HG02870 (cell line): ENCODE measurements around the gene PCSK5.

Source experiments
- ATAC-seq: cut with Tn5 transposase; IDR thresholded peaks from one replicate; pipeline ENCODE4 v1.9.1; 2021; ENCODE audit warnings: mild to moderate bottlenecking, moderate library complexity; ENCODE audit not compliant: unreplicated experiment

PCSK5 gene

DNA sequence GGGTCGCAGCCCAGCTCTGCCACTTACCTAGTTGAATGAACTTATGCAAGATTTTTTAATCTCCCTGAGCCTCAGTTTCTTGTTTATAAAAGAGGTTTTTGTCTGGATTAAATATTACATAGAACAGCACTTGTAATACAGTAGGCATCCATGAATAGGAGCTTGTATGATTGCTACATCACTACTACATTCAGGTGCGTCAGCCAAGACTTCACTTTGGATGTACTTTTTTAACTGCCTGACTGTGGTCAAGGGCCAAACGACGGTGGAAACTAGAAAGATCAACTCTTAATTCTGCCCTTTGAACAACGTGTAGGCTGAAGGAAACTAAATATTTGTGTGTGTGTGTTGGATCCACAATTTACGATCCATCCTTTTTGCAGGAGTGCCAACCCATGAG is 330.9 kb downstream of the PCSK5 start:
- no peak for ATAC-seq

DNA sequence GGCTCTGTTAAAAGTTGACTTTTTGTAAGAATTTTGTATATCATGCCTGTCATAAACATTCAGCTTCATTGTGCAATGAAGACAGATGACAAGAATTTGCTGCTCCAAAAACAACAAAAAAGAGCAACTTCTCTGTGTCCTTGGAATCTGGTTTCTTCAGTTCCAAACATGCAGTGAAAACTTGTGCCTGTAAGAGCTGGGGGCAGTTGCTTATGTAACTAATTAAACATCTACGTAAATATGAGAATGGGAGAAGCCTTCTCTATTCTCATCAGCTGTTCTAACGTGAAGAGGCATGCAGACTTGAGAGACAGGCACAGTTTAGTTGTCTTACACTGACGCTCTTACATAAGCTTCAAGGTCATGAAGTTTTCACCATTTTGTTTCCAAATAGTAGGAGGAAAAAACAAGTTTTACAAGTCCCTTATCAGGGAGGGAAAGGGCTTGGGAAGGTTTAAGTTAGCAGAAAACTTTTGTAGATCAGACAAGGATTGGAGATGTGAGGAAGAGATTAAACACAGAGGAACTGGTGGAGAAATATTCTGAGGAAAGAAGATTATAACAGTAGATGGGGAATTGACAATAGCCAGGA is 333.4 kb downstream of the PCSK5 start:
- ATAC-seq = no peak

DNA sequence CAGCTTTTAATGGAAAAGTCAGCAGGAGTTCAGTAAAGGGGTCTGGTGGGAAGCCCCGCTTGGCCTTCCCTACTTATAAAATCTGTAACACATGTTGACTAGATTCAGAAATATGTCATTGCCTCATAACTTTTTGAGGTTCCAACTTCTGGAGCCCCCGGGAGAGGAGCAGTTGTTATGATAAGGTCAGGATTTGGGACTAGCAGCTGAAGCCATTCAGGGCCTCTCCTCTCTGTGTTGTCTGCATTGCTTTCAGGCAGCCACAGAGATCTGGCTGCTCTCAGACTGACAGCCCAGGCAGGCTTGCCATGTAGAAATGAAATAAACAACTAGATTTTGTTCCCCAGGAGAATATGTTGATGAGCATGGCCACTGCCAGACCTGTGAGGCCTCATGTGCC is 336.7 kb downstream of the PCSK5 start:
- no peak for ATAC-seq

DNA sequence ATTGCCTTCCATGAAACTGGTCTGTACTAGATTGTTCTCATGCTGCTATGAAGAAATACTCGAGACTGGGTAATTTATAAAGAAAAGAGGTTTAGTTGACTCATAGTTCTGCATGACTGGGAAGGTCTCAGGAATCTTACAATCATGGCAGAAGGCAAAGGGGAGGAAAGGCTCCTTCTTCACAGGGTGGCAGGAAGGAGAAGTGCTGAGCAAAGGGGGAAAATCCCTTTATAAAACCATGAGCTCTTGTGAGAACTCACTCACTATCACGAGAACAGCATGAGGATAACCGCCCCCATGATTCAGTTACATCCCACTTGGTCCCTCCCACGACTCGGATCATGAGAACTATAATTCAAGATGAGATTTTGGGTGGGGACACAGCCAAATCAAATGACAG is 340.5 kb downstream of the PCSK5 start:
- ATAC-seq = no peak

DNA sequence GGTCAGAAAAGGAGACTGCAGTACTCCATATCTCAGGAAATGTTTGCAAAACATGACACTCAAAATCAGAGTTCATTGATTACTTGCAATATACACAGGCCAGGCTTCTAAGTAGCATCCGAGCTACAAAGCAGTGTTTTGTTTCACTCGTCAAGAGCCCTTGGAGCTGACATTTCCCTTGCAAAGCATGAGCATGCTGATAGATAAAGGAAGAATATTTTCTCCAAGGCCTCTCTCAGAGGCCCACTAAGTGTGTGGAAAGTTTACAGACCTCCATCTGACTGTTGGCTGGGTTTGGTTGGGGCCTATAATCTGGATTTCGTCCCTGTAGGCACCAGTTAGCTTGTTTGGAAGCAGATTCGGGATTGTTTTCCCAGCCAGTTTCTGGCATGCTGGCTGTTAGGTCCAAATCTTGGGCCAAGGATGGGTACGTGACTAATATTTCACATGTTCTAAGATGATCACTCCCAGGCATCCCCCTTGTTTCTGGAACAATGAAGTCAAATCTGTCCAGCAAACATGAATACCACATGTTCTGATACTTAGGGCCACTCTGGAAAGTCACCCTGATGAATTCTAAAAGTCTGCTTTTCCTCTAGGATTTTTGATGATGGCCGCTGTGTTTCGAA is 342.5 kb downstream of the PCSK5 start:
- ATAC-seq = no peak

DNA sequence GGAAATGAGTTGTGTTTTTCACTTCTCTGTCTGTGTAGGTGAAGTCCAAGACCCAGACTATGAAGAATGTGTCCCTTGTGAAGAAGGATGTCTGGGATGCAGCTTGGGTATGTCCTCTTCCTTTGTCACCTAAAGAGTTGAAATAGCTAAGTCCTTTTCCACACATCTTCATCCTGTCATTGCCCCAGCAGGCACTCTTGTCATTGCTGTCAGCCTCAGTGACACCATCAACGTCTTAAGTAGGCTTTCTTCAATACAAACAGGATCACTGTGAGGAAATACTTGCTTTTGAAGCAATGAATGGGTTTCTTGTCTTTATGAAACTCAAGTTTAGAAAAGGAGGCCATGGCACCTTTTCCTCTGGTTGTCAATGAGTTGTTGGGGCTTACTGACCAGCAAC is 350.1 kb downstream of the PCSK5 start:
- no peak for ATAC-seq

DNA sequence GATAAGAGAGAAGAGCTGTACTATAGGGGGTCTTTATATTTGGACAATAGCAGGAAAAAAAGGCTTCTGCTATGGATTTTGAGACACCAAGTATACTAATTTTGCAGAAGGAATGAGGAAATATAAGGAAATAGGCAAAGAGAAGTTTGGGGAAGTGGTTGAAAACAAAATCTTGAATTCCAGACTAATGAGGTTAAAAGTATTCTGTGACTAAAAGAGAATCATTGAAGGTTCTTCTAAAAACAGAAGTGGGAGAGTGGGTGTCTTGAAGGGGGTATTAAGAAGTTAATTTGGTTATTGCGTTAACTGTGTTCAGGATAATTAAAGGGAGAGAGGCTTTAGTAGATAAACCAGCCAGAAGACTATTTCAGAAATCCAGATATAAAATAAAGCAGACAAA is 355.0 kb downstream of the PCSK5 start:
- no peak for ATAC-seq

DNA sequence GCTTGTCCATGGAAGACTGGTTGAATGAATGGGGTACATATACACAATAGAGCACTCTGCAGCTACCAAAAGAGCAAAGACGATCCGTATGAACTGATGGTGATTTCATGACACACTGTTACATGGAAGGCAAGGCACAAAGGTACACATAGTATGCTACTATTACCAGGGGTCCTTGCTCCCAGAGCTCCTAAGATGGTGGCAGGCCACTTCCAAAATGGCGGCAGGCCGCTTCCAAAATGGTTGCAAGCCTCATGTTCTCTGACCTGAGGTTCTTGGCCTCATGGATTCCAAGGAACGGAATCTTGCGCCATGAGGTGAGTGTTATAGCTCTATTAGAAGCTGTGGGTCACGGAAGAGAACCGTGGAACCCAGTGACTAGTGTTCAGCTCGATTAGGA is 356.2 kb downstream of the PCSK5 start:
- no peak for ATAC-seq

DNA sequence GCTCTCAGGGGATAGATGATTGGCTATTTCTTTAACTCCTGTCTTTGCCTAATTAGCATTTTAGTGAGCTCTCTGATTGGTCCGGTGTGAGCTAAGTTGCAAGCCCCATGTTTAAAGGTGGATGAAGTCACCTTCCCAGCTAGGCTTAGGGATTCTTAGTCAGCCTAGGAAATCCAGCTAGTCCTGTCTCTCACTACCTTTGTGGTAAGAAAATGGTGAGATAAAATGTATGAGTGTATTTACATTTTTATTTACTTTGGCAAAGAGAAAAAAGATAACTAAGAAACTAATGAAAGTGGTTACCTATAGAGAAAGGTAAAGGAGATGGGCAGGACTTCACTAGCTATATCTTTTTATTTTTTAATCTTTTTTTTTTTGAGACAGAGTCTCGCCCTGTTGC is 357.0 kb downstream of the PCSK5 start:
- ATAC-seq = no peak

DNA sequence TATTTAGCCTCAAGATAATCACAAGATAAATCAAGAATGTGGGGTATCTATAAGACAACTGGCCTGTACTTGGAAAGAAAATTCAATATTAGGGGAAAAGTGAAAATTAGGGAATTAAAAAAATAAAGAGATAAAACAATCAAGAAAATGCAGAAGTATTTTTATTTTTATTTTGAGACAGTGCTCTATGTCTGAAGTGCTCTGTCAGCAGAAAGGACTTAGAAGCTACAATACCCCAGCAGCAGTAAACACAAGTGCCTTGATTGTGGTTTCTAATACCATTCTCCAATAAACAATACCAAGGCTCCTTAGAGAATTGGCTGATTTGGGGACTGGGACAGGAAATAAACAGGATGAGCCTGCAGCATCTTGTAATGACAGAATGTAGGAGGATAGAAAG is 358.8 kb downstream of the PCSK5 start:
- no peak for ATAC-seq

DNA sequence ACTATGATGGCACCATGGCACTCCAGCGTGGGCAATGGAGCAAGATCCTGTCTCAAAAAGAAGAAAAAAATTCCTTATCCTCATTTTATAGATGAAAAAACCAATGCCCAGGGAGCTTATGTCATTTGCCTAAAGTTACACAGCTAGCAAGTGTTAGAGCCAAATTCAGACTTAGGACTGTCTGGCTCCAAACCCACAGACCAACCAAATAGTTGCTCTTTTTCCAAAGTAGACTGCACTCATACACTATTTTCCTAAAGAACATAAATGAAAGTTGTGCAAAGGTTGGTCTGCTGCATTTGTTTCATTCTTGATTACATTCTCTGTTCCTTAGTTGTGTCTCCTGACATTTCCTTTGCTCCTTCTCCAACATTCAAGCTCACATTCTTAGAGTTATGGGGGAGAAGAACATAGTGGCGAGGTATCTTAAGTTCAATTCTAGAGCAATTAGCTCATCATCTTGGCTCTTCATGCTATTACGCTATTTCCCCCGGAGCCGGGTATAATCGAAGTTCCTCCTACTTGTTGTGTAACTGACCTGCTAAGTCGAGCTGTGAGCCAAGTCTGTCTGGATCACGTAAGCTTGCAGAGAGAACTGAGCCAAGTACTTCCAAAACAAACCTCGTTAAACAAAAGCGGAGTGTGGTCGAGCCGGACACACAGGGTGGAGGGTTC is 365.4 kb downstream of the PCSK5 start:
- ATAC-seq = no peak

DNA sequence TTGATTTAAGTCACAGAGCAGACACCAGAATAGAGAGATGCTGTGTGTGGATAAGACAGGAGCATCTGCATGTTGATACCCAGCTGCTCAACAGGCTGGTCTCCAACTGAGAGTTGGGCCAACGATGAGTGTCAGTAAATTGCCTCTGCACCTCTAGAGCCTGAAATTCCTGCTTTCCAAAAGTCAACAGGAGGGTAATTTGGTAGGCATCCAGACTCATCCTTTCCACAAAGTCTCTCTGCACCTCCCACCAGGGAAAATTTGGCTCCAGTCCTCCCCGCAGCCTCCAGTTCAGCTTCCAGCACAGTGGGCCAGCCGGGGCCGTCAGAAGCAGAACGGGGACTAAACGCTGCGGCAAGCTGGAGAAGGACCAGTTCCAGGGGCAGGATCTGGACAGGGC is 366.8 kb downstream of the PCSK5 start:
- no peak for ATAC-seq

DNA sequence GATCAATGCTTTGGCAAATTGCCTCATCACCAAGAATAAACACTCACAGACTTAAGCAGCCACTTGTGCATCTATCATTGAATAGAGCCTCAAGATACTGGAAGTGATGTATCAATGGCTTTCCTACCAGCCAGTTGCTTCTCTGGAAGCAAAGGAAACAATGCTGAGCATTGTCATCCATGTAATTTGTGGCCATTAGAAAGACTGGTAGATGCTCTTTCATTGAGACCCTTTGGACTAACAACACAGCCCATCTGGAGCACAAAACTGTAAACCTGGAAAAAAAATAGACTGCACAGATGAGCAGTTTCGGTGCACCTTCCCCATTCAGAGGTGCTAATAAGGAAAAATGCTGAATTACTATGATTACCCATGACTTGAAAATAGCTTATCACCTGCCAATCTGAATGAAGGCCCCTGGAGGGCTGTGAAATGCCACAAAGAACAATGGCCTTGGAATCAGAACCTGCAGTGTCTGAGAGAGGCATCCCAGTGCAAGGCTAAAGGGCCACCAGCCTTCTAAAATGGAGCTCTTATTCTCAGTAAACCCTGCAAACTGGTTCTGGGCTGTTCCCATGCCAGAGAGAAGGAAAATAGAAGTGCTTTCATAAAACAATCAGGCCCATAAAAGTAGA is 376.3 kb downstream of the PCSK5 start:
- no peak for ATAC-seq

DNA sequence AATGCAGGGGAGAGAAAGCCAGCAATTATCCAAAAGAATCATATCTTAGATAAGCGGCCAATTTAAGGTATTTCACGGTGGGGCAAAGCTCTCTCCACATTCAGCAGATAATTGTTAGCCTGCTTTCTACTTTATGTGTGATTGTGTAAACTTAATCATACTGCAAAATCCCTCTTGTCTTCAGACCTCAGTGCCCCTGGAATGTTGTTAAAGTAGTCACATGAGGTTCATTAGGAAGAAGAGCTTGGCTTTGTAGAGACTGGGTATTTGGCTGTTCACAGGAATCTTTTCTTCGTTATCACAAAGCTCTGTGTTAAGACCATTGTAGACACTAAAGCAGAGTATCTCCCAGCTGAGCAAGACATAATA is 376.8 kb downstream of the PCSK5 start:
- ATAC-seq = no peak

DNA sequence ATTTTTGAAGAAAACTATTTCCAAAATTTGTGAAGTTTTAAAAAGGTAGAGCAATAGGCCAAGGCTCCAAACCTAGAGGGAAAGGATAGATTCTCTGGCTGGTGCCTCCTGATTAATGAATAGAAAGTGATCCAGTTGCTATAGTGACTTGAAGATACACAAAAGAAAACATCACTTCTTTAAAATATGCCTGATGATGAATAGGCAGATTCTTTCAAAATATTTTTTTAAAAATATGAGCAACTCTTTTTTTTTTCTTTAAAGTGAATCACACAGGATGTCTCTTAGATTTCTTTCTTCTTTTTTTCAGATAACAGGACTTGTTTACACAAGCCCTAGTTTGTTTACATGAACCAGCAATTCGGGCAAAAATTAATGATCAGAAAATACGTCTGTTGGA is 379.3 kb downstream of the PCSK5 start:
- ATAC-seq = no peak

DNA sequence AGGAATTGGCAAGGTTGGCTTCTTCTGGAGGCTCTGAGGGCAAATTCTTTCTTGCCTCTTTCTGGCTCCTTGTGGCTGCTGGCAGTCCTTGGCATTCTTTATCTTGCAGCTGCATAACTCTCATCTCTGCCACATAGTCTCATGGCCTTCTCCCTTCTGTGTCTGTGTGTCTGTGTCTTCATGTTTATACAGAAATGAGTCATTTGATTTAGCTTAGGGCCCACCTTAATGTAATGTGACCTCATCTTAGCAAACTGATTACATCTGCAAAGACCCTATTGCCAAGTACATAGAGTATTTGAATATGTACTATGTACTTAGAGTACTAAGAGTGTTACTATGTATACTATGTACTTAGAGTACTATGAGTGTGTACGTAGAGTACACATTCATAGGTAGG is 381.3 kb downstream of the PCSK5 start:
- no peak for ATAC-seq

DNA sequence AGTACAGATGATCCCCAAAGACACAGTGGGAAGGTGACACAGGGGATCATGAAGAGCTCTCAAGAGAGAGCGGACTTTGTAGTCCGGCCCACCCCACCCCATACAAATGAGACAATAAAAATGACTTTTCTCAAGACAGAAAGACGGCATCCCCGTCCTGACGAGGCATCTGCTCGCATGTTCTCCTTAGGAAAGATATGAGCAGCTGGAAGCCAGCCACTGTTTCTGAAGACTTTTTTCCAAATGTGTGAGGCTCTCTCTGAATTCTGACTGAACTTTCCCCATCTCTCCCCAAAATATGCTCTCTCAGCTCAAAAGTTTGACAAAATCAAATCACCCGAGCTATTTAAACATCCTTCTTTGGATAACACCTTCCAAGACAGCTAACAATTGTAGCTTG is 398.6 kb downstream of the PCSK5 start:
- no peak for ATAC-seq

DNA sequence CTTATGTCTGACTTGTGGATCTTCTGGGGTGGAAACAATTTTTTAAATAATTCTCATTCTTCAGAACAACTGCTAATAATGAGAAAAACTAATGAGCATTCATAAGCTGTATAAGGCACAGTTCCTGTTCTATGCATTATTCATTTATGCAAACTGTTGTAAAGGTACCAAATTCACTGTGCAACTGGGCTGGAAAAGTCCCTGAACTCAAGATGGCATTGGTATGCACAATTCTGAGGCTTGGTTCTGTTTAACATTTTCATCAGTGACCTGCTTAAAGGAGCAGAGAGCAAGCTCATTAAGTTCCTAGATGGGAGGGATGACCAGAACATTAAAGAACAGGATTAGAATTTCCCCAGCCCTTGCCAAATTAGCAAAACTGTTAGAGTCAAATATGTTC is 399.2 kb downstream of the PCSK5 start:
- no peak for ATAC-seq

DNA sequence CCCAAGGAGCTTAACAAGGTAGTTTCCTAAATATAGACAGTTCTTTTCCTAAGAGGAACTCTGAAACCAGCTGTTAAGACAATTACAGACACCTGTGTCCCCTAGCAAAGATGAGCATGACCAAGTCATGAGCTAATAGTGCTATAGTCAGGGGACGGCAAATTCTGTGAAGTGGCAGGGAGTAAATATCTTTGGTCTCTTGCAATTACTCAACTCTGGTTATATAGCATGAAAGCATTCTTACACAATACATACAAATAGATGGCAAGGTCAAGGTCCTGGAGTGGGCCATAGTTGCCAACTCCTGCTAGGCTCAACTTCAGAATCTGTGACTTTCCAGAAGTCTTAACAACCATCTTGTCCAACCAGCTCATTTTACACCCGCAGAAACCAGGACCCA is 400.1 kb downstream of the PCSK5 start:
- ATAC-seq = no peak

DNA sequence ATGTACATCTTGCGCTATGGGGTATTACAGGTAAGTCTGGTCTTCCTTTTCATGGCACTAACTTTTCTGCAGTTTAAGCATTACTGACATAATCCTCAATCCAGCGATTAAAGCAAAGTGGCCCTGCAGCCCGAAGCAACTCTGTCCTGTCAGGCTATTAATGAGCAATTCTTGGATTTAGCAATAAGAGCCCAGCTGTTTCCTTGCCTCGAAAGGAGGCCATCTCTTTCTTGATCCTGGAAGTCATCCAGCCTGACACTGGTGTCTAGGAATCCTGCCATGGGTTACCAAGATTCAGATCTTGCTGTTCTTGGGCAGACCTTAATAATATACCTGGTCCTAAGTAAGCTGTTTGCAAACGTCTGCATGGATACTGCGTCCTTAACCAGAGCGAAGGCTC is 401.8 kb downstream of the PCSK5 start:
- no peak for ATAC-seq

DNA sequence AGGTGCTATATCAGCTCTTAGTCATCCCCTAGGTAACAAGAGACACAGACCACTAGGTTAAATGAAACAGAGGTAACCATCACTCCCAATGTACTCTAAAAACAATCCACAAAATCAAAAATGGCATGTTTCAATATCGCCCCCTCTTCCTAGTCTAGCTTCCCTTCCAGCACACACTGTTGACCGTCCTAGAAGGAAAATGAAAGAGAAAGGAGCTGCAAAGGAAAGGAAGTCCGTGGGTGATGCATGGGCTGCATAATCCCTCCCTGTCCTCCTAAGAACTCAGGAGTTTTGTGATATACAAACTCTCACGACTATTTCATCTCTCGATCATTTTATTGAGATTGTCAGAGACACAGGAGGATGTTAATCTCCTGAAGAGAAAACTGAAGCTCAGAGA is 402.2 kb downstream of the PCSK5 start:
- no peak for ATAC-seq

DNA sequence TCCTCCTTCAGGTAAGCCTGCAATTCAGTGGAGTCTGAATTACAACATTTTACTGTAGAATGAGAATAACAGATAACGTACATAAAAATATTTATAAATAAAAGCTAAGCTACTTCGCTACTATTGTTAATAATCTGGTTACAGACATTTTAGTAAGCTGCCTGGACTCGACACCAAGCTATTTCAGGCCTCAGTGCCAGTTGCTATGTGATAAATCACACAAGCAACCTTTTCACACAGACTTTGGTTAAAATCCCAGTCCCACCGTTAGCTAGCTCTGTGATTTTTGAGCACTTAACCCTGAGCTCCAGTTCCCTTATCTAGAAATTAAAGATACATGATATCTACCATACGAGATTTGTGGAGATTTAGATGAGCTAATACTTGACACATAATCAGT is 403.8 kb downstream of the PCSK5 start:
- no peak for ATAC-seq
